Measurements from ENCODE around the gene CSMD2.

CSMD2 gene

DNA sequence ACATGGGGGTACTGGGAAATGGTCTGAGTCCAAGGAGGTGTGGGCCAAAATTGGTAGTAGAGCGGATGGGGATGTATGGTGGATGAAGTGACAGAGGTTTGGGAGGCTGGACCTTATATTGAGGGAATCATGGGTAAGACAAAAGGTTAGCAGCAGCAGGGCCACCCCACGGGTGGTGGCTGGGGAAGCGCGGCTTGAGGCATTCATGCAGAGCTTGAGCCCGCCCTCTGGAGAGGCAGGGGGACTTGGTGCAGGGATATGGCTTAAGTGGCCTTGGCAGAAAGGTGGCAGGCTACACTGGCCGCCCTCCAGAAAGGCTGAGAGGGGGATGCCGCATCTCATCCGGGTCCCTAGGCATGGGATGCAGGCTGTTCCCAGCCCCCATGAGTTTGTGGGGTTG, 269.6 kb downstream of the CSMD2 start:
- no peak for DNase-seq

DNA sequence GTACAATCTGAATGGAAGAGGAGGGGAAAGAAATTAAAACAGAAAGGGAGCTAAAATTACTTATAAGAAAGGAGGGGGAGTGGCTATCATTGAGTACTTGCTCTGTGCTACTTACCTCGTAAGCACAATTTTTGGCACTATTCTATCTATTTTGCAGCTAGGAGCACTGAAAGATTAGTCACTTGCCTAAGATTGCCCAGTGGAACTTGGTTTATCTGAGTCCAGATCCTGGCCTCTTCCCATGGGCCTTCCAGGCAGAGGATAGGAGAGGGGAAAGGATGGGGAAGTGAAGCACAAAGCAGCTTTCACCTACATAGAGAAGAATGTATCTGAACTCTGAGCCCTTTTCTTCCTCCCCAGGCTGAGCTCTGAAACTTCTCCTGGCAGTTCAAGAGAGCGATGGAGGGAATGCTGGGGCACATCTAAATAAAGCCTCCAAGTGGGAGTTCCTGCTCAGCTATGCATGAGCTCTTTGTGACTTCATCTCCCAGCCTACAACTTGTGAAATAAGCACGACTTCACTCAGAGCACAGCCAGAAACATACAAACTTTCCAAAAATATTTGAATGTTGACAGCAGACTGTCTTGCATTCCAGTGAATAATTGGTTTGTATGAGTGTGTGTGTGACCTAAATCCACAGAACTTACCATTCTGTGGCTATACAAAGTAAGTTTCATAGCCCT, 271.7 kb downstream of the CSMD2 start:
- no peak for DNase-seq

DNA sequence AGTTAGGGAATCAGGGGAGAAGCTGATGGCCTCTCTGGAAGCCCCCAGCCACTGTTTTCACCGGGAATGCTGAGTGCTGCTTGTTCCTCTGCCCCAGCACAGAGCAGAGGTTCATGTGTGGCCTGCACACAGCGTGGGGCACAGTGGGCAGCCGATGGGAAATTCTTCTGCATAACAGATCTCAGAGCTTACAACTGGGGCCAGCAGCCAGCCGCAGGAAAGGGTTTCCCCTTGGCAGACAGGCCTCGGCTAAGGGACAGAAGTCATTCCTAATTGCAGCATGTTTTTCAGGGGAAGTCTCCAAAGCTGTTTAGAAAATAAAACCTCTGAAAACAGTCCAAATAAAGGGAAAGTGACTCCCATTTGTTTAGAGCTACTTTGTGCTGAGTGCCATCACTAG, 278.5 kb downstream of the CSMD2 start:
- DNase-seq: no peak

DNA sequence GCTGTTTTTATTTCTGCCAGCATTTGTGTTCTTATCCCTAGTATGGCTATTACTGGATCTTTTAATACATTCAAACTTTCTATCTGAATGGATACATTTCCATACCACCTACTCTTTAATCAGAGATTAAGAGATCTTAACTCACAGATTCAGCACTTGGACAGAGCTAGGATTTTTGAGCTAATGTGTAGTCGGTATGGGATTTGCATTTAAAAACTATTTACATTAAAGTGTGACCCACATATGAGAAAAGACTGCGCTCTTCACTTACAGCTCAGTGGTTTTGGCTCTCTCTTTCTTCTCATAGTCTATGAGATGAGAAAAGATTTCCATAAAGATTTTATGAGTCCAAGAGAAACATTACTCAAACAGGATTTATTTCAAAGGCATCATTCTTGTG, 284.7 kb downstream of the CSMD2 start:
- no peak for DNase-seq

DNA sequence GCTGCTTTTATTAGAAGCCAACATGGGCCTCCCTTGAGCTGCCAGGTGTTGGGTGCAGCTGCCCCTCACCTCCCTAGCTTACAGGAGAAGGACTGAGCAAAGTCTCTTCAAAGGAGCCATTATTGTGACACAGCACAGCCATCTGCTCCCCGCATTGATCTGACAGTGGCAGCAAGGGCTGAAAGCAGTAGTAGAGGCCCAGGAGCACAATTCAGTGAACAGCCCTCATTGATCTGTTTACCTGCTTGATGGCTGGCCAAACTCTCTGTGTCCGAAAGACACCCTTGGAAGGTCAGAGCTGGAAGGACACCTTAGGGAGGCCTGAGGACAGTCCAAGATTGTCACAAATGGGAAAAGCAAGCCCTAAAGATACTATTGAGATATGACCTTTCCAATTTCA, 286.6 kb downstream of the CSMD2 start:
- no peak for DNase-seq

DNA sequence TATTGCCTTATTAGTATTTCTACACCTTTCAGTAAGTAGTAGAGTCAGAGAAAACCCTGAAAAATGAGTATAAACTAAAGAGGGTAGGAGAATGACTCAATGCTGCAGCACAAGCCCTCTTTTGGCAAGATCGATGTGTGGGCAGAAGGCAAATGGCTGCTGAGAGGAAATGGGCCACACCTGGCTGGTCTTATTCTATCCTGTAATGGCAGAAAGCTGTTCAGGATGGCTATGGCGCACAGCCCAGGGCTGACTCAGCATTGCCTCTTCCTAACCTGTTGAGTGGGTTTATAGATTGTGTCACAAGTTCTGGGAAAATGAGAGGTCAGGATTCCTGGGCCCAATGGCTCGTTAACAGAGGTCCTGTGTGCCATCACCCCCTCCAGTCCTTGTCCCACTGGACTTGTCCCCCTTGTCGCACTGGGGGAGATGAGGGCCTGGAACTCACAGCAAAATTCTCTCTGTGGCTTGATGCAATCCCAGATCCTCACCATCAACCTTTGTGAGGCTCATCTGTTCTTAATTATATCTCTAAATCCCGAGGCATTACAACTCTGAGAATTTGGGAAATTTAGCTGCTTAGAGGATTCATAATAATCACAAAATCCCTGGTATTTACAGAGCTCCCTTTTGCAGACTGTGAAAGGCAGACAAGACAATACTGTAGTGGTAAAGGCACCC, 287.9 kb downstream of the CSMD2 start:
- DNase-seq: no peak

DNA sequence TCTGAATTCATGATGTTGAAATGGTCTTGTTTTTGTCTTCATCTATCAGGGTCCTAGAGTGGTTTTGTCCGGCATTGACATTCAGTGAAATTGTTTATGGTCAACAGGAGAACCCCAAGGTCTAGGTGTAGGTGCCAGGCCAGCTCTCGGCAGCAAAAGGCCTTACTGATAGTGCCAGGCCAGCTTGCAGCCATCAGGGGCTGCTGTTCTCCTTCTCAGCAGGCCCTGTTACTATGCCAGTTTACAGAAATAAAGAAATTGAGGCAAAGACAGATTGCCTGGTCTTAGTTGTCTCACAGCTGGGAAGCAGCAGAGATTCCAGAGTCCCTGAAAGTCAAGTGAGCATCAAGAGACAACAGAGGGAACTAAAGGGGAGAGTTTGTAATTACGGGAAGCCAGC, 289.2 kb downstream of the CSMD2 start:
- no peak for DNase-seq

DNA sequence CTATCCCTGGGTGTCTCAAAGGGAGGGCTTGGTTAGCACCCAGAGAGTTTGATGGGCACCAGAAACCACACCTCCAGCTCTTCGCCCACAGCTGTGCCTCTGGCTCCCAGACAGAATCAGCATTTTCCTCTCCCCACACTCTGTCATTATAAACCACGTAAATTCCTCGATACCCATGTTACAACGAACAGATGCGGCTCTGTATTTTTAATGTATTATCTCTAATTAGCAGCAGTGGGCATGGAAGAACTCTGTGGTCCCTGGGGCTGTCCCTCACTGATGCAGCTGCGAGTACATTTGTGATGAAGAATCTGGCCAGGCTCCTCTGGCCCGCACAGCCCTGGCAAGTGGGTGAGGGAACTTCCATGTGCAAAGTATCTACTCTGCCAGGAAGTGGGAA, 290.4 kb downstream of the CSMD2 start:
- DNase-seq: no peak

DNA sequence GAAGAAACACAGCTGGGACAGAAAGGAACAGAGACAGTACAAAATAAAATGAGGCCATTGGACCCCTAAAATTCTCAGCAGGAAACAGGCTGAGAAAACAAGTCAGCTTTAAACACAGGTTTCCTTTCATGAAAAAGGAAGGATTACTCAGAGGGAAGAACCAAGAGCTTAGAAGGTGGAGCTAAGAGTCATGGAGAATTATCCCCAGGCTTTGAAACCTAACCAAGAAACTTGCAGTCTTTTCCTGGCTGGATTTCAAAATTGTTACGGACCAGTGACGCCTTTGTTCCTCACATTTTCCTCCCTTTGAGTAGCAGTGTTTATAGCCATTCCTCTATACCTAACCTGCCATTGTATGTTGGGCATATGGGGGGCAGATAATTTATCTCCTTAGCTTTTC, 292.3 kb downstream of the CSMD2 start:
- DNase-seq: no peak

DNA sequence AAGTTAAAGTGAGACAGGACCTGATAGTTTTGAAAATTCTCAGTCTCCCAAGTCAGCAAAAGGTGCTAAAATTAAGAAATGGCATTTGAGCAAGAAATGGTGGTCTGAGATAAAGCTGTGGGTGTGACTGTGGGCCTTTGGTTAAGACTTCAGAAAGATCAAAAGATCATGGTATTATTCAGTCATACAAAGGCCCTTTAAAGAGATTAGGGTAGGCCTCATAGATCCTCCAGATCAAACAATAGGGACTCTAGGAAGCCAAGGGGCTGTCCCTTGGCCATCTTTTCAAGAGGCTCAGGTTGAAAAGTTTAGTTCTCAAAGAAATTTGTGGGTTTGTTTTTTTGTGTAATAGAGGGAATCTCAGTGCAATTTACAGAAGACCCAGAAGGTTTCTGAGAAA, 292.8 kb downstream of the CSMD2 start:
- no peak for DNase-seq

DNA sequence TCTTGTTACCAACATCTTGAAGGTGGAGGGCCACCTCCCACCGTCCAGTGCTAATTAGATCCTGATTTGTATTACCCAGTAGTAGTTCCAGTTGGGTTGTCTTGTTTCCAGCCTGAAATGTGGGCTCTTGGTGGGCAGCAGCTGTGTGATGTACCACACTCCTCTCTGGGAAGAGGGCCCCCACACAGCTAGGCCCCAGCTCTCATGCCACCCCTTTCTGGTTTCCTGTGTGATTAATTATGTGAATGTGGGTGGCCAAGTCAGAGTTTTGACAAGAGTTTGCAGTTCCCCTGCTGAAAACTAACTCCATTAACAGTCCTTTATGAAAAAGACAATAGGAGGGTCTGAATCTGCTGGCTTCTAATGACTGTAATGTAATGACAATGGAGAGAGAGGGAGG, 297.3 kb downstream of the CSMD2 start:
- peak; percentile 20 for DNase-seq

DNA sequence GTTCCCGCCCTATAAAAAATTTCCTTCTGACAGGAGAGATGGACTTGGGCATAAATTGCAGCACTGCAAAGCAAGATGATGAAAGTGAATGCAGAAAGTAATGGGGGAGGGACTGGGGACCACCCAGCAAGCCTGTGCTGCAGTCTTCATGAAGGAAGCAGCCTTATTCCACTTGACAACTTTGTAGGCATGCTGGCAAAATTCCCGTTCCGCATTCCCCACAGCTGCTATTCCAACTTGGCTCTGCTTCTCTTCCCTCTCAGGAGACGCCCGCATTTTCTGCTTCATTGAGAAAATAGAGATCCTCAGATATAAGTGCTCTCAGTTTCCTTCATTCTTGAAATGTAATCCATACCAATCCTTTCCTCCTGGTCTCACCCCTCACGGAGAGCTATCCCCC, 298.7 kb downstream of the CSMD2 start:
- no peak for DNase-seq

DNA sequence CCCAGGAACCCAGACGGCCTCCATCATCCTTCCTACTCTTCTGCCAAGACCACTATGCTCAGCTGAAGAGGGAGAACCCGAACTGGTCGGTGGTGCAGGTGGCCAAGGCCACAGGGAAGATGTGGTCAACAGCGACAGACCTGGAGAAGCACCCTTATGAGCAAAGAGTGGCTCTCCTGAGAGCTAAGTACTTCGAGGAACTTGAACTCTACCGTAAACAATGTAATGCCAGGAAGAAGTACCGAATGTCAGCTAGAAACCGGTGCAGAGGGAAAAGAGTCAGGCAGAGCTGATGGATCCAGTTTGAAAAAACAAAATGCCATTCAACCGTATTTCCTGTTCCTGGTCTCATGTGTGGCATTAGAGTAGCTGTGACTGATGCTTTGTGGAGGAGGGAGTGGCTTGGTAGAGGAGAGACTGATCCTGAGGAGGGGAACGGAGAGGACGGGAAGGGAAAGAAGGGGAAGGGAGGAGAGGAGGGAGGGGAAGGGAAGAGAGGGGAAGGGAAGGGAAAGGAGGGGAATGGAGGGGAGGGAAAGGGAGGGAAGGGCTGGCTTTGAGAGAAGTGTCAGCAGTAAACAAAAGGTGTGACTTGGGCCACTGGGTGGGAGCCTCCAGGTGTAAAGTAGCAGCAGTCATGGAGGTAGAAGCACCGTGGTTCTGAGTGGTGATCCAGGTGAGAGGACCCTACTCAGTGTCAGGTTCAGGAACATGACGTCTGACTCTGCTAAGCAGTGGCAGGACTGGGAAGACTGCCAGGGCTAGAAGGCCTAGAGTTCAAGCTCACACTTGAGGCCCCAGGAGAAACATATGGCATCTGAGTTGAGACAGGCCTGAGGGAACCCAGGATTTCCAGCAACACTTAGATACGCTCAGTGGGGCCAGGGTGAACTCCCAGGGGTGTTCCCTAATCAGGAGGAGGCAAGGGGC, 300.3 kb downstream of the CSMD2 start:
- DNase-seq: no peak

DNA sequence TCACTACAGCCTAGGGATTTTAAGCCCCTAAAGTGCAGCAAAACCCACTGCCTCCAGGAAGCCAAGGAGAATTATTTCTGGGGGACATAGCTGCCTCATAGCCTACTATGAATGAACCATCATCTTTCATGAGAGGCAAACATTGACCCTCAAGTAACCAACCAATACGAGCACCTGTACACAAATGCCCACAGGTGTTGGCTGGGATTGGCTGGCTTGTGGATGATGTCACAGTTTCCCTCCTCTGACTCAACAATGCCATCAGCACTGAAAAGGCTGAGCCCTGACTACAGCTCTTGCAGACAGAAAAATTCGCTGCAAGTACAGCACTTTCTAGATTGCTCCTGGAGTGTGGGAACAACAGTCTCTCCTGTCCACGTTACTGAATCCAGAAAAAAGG, 301.3 kb downstream of the CSMD2 start, which contains the start of gene HMGB4:
TSS of gene HMGB4 (plus strand) at position 301 of the 400 bp plus-strand sequence. CDS start 113 bp downstream, outside the sequence.
- no peak for DNase-seq

DNA sequence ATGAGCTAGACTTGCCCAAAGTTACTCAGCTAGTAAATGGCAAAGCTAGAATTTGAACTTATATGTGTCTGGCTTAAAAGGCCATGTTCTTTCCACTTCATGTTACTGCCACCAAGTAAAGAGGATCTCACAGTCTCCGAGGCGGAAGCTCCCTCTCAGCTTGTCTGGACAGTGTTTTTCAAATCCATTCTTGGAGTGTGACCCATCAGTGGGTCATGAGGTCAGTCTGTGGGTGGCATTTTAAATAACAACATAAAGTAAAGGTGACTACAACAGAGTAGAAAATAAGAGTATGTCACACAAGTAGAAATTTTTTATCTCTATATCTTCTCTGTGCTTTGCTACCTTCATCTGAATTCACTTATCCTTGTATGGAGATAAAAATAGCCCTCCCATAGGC, 304.4 kb downstream of the CSMD2 start:
- DNase-seq: no peak

DNA sequence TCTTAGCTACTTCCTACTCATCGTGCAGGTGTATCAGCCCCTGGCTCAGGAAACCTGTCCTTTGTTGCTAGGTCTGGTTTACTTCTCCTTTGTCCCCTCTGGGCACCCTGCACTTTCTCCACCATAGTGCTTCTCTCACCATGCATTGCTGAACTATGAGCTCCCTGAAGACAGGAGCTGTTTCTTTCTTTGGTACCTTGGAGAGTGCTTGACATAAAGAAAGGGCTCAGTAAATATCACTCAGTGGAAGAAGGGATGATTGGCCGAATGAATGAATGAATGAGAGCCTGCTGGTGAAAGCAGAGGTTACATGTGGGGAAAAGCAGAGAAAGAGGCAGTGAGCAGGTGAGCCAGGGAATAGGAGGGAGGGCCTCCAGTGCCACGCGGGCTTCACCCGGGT, 310.9 kb downstream of the CSMD2 start:
- DNase-seq: no peak

DNA sequence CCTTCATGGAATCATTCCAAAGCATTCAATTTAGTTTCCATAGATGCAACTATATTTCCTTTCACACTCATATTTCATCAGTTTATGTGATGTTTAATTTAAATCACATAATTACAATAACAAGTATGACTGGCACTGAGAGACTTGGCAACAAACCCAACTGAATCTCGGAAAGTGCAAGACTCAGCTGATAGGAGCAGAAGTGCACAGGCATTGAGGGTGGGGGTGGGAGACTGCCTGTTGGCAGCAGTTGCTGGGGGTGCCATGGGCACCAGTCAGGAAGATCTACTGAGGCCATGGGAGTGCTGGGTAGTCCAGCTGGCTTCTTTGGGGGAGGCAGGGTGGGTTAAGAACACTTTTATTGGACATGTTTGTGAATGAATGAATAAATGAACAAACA, 311.6 kb downstream of the CSMD2 start:
- no peak for DNase-seq

DNA sequence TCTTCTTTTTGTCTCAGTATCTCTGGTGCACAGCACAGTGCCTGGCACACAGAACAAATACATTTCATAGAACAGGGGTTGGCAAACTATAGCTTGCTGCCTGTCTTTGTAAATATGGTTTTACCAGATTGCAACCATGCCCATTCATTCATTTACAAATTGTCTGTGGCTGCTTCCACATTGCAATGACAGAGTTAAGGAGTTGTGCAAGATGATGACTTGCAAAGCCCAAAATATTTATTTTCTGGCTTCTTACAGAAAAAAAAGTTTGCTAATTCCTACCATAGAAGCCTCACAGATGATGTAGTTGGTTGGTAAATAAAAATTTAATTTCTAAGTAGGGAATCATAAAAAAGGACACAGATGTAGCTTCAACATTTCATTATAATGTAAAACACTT, 312.3 kb downstream of the CSMD2 start:
- no peak for DNase-seq

DNA sequence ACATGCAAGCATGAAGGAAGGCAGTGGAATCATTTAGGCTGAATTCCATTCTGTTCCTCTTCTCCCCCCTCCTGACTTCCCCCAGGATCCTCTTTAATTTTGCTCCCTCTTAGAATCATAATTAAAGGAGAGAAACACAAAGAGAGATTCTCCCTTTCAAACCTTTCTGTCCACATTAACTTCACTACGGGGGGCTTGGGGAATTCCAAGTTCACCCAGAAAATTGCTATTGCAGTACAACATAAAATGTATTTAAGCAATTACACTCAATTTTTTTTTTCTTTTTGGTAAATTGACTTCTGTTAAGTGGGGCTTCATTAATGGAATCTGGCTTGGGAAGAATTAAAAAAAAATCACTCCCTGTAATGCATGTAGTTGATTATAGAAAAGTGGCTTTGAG, 314.5 kb downstream of the CSMD2 start:
- no peak for DNase-seq

DNA sequence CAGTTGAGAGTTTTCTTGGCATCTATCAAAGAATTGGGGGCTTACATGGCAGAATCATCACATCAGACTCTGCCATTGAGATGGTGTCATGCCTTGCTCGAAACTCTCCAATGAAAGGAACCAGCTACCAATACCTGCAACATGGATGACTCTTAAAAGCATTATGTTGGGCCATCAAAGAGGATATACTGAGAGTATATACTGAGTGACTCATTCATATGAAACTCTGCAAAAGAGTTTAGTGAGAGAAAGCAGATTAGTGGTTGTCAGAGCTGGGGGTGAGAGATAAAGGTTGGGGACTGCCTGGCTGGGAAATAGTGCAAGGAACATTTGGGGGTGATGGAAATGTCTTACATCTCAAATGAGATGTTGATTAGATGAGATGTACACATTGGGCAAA, 315.8 kb downstream of the CSMD2 start:
- DNase-seq: no peak

DNA sequence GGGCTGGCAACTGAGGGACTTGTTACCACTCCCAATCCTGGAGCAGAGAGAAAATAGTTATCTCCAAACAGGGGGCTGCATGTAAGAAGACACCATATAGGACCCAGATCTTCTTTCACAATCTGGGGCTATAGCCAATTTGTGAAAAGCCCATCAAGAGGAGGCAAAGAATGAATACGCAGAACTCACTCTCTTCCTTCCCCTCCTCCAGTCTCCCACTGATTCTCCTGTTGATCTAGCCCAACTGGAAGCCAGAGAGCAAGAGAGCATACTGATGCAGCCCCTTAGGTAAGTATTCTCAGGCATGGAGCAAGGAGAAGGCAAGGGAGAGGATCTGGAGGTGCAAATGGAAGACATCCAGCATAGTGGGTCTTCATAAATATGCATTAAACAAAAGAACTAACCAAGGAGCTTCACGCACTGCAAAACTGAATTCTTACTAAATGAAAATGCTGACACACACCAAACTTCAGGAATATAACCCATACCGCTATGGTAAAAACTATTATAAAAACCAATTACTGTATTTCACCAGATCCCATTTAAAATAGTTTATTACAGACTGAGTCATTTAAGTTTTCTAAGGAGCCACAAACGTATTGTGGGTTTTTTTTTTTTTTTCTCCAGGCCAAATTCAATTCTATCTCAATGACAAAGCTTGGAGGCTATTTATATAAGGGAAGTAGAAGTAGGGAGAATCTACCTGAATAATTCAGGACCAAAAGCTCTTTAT, 316.7 kb downstream of the CSMD2 start:
- no peak for DNase-seq

DNA sequence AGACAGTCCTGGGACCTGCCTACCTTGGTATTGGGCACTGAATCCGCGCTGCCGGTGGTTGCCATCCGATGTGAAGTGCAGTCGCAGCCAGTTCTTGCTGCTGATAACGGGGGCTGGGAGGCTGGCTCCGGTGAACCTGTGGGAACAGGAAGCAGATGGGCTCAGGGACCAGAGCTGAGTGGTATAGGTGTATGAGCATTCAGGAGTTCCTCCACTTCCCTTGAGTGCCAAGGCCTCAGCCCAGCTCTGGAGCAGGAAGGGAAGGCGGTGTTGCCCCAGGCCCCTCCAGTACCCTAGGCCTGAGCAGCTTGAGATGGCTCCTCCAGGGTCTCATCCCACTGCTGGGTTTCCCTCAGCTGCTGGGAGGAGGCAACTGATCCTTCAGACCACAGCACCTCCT, 318.2 kb downstream of the CSMD2 start:
- no peak for DNase-seq

DNA sequence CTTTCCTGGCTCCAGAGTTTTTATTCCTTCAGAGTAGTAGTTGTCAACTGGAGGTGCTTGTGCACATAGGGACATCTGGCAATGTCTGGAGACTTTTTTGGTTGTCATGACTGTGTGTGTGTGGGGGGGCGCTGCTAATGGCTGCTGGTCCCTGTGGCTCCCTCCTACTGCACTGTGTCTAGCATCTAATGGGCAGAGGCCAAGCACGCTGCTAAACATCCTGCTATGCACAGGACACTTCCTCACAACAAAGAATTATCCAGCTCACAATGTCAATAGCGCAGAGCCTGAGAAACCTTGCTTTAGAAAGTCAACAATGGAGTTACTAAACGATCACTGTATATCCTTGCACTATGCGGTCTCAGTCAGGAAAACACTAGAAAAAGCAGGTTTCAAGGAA, 320.9 kb downstream of the CSMD2 start:
- no peak for DNase-seq

All from activated CD4-positive, alpha-beta T cell treated with anti-CD3 and anti-CD28 coated beads, Interleukin-2, amount 50 U/mL, for 16 hours (primary cell).